ENCODE data around the gene HIP1R.

Gene HIP1R

GRCh38 chr12:122856999-122857671, 21.9 kb downstream of the HIP1R start:
- DNase-seq, result no peak
- Histone ChIP-seq H3K9me3 (replicated peaks; ENCODE audit: insufficient read depth, low read length) (no peaks in the 10 kb centered on the region), H3K36me3 (replicated peaks; ENCODE audit: insufficient read depth, low read length) (no peaks in the 10 kb centered on the region), H3K4me1 (ENCODE audit: low read length) (no peaks in the 10 kb centered on the region), H3K4me3 (ENCODE audit: low read length) (no peak overlapping the region), H3K4me2 (ENCODE audit: low read depth, low read length) (no peak overlapping the region), H3F3A (ENCODE audit: insufficient read depth, low read length) (no peaks in the 10 kb centered on the region), H2AFZ (ENCODE audit: low read length) (no peak overlapping the region), H3K79me2 (ENCODE audit: low read length) (no peaks in the 10 kb centered on the region), H3K9me2 (replicated peaks; ENCODE audit: insufficient read depth, low read length) (no peaks in the 10 kb centered on the region), H3K9ac (ENCODE audit: low read length) (no peak overlapping the region), H4K20me1 (ENCODE audit: insufficient read depth, low read length) (no peaks in the 10 kb centered on the region), H3K27ac (ENCODE audit: low read length) (no peak overlapping the region), H3K27me3 (replicated peaks; ENCODE audit: insufficient read depth, low read length) (no peaks in the 10 kb centered on the region)
- no peak for TF ChIP-seq CTCF (IDR thresholded peaks at IDR 0.05; ENCODE audit: low read length)
- no peak for TF ChIP-seq EZH2 (optimal IDR thresholded peaks at IDR 0.05; ENCODE audit: low read depth, low read length)
- no peak for TF ChIP-seq EZH2phosphoT487 (IDR thresholded peaks at IDR 0.05; ENCODE audit: low read length)

- no peak overlapping the region for H3K4me3 ChIP-seq (ENCODE audit: low read length)
- no peak for DNase-seq
- no peaks in the 10 kb centered on the region for H3K27me3 ChIP-seq (replicated peaks; ENCODE audit: insufficient read depth, low read length)
- H2AFZ ChIP-seq (ENCODE audit: low read length), result no peak overlapping the region
- H3K79me2 ChIP-seq (ENCODE audit: low read length), result no peaks in the 10 kb centered on the region
- H3K9ac ChIP-seq (ENCODE audit: low read length), result no peak overlapping the region
- no peaks in the 10 kb centered on the region for H3K9me3 ChIP-seq (replicated peaks; ENCODE audit: insufficient read depth, low read length)
- no peak overlapping the region for H3K27ac ChIP-seq (ENCODE audit: low read length)
- no peaks in the 10 kb centered on the region for H3K9me2 ChIP-seq (replicated peaks; ENCODE audit: insufficient read depth, low read length)
- no peak overlapping the region for H3K4me2 ChIP-seq (ENCODE audit: low read depth, low read length)
- TF ChIP-seq CTCF (IDR thresholded peaks at IDR 0.05; ENCODE audit: low read length), result no peak
- TF ChIP-seq EZH2 (optimal IDR thresholded peaks at IDR 0.05; ENCODE audit: low read depth, low read length), result no peak
- no peak for TF ChIP-seq EZH2phosphoT487 (IDR thresholded peaks at IDR 0.05; ENCODE audit: low read length)
- no peaks in the 10 kb centered on the region for H3K36me3 ChIP-seq (replicated peaks; ENCODE audit: insufficient read depth, low read length)
- no peaks in the 10 kb centered on the region for H3K4me1 ChIP-seq (ENCODE audit: low read length)
- H3F3A ChIP-seq (ENCODE audit: insufficient read depth, low read length), result no peaks in the 10 kb centered on the region
- no peaks in the 10 kb centered on the region for H4K20me1 ChIP-seq (ENCODE audit: insufficient read depth, low read length)
These were observed 22.9 kb downstream of the HIP1R start for GRCh38 chr12:122858171-122858570.

- Histone ChIP-seq H3K36me3 (replicated peaks; ENCODE audit: insufficient read depth, low read length) (no peaks in the 10 kb centered on the region), H3F3A (ENCODE audit: insufficient read depth, low read length) (no peaks in the 10 kb centered on the region), H3K9me3 (replicated peaks; ENCODE audit: insufficient read depth, low read length) (no peaks in the 10 kb centered on the region), H3K4me1 (ENCODE audit: low read length) (no peaks in the 10 kb centered on the region), H3K9me2 (replicated peaks; ENCODE audit: insufficient read depth, low read length) (no peaks in the 10 kb centered on the region), H2AFZ (ENCODE audit: low read length) (no peak overlapping the region), H3K9ac (ENCODE audit: low read length) (no peak overlapping the region), H3K79me2 (ENCODE audit: low read length) (no peaks in the 10 kb centered on the region), H4K20me1 (ENCODE audit: insufficient read depth, low read length) (no peaks in the 10 kb centered on the region), H3K27ac (ENCODE audit: low read length) (no peak overlapping the region), H3K4me2 (ENCODE audit: low read depth, low read length) (no peak overlapping the region), H3K4me3 (ENCODE audit: low read length) (no peak overlapping the region), H3K27me3 (replicated peaks; ENCODE audit: insufficient read depth, low read length) (no peaks in the 10 kb centered on the region)
- DNase-seq, result no peak
- TF ChIP-seq CTCF (IDR thresholded peaks at IDR 0.05; ENCODE audit: low read length) (no peak), EZH2 (optimal IDR thresholded peaks at IDR 0.05; ENCODE audit: low read depth, low read length) (no peak), EZH2phosphoT487 (IDR thresholded peaks at IDR 0.05; ENCODE audit: low read length) (no peak)
These were observed 23.5 kb downstream of the HIP1R start for GRCh38 chr12:122858591-122859302.
